Hepatocyte (in vitro differentiated cells): ENCODE data around the gene SCD5.

Source experiments
- CTCF ChIP-seq: fragments of 200-600 bp; sonication (generic); IDR thresholded peaks from 2 replicates; pipeline ENCODE4 v1.5.1; 2016; ENCODE audit warnings: antibody characterized with exemption, mild to moderate bottlenecking; ENCODE audit not compliant: poor library complexity
- EZH2 ChIP-seq: fragments of 200-600 bp; sonication (generic); IDR thresholded peaks from 2 replicates; pipeline ENCODE4 v1.6.1; 2016; ENCODE audit warnings: antibody characterized with exemption, mild to moderate bottlenecking, borderline replicate concordance

GRCh38 chr4:82687531-82687930 lies 111.1 kb downstream of the SCD5 start:
- no peak for TF ChIP-seq EZH2
- TF ChIP-seq CTCF = no peak
